HTERT RPE-1 (cell line): Measurements from ENCODE around the gene AEBP1.
"Not testable (repeated sequence)": the region's sequence is repeated elsewhere in the genome, so short reads cannot be mapped to it uniquely, and the experiment has no call there.

Source experiments
- in situ Hi-C: fragments of 300-500 bp; cut with MboI; formaldehyde crosslinking; loops from 4 replicates; pipeline ENCODE4 v1.14.3; 2020; ENCODE audit warnings: low sequenced_read_pairs

AEBP1 gene

GRCh38 chr7:44116789-44117666 is 12.9 kb downstream of the AEBP1 start:
- in situ Hi-C loops: no loop called here

- in situ Hi-C loops: no loop called here
Measured at GRCh38 chr7:44117801-44118429, 13.8 kb downstream of the AEBP1 start.

- in situ Hi-C loops: no loop called here
Measured at GRCh38 chr7:44119829-44120380, 15.8 kb downstream of the AEBP1 start.

- in situ Hi-C loops: no loop called here
Measured at GRCh38 chr7:44120395-44120794, 16.2 kb downstream of the AEBP1 start.

- in situ Hi-C loops: no loop called here
Measured at GRCh38 chr7:44121761-44122420, 17.7 kb downstream of the AEBP1 start.

GRCh38 chr7:44122529-44122928 is 18.4 kb downstream of the AEBP1 start:
- in situ Hi-C loops: no loop called here

GRCh38 chr7:44123190-44124003 is 19.3 kb downstream of the AEBP1 start, which contains the start of gene POLD2:
Gene POLD2, minus strand, starts transcription at chr7:44123548. Its CDS starts 1,495 bp downstream, at chr7:44122053.
- in situ Hi-C loops: no loop called here

GRCh38 chr7:44124822-44125202 is 20.7 kb downstream of the AEBP1 start:
- in situ Hi-C loops: no loop called here

GRCh38 chr7:44126574-44126973 is 22.4 kb downstream of the AEBP1 start:
- in situ Hi-C loops: not testable (repeated sequence)

GRCh38 chr7:44127161-44127560 is 23.0 kb downstream of the AEBP1 start:
- in situ Hi-C loops: no loop called here

GRCh38 chr7:44128721-44129582 is 24.8 kb downstream of the AEBP1 start:
- in situ Hi-C loops: no loop called here

GRCh38 chr7:44131173-44132029 is 27.3 kb downstream of the AEBP1 start:
- in situ Hi-C loops: no loop called here

- in situ Hi-C loops: no loop called here
Measured at GRCh38 chr7:44132039-44132438, 27.9 kb downstream of the AEBP1 start.

- in situ Hi-C loops: no loop called here
Measured at GRCh38 chr7:44133295-44133694, 29.1 kb downstream of the AEBP1 start.

GRCh38 chr7:44134943-44135628 is 30.9 kb downstream of the AEBP1 start:
- in situ Hi-C loops: no loop called here

- in situ Hi-C loops: no loop called here
Measured at GRCh38 chr7:44136731-44137130, 32.6 kb downstream of the AEBP1 start.

- in situ Hi-C loops: no loop called here
Measured at GRCh38 chr7:44138698-44139097, 34.6 kb downstream of the AEBP1 start.
